HepG2 (cell line): Measurements from ENCODE around the gene STOML1. TPM values are rescaled to one million over a fixed set of nuclear protein-coding genes. Genes with fewer than 3 reads are reported as not detected.

Experiments
- ATAC-seq: fragments of 200-7000 bp; cut with Tn5 transposase; 3 replicates; pipeline ENCODE4 v1.9.1; 2020; ENCODE audit warnings: mild to moderate bottlenecking, moderate library complexity
- BruUV-seq: library from RNA; stranded (reverse); fragments of 400-500 nt; replicated peaks from 2 replicates; lab custom pipeline; 2021; lab: Mats Ljungman, UMichigan
- CTCF ChIA-PET: fragments of 300-600 bp; formaldehyde crosslinking; extraction: SDS; loops from one replicate; lab custom pipeline; 2021; ENCODE audit warnings: low total read pairs, inconsistent platforms, low intra/inter-chr PET ratio; lab: Yijun Ruan, JAX
- POLR2A ChIA-PET: fragments of 350-600 bp; sonication (Branson Sonifier 250); formaldehyde crosslinking; loops from one replicate; lab custom pipeline; 2020; ENCODE audit warnings: antibody characterized with exemption, inconsistent platforms; lab: Yijun Ruan, JAX
- DNase-seq: peaks from one replicate; pipeline ENCODE4 v3.0.0-alpha.2; 2015; ENCODE audit warnings: low spot score
- FAIRE-seq: peaks from 3 replicates; lab custom pipeline; 2011; peaks lifted over from hg19 to GRCh38; lab: Jason Lieb, UNC
- H2AFZ ChIP-seq: one replicate; pipeline ENCODE4 v1.6.1; 2011; ENCODE audit warnings: low read length, inconsistent platforms
- H3K27ac ChIP-seq: fragments of 300-600 bp; 3 replicates; pipeline ENCODE4 v1.8.0; 2011; ENCODE audit warnings: mixed run types, mild to moderate bottlenecking, mixed read lengths, low read length, inconsistent platforms; ENCODE audit not compliant: insufficient read depth; ENCODE audit errors: extremely low read length
- H3K27me3 ChIP-seq, 2 experiments: fragments of 200-600 bp in 1 of 2; 2 replicates in 1 of 2; 3 replicates in 1 of 2; pipeline versions ENCODE4 v1.6.0 to v1.8.0; 2011; ENCODE audit warnings: low read length in 2 of 2, mild to moderate bottlenecking in 2 of 2, moderate library complexity in 2 of 2, inconsistent platforms in 1 of 2; ENCODE audit not compliant: insufficient read depth in 2 of 2, control insufficient read depth in 1 of 2
- H3K36me3 ChIP-seq, 2 experiments: fragments of 200-600 bp in 1 of 2; replicated peaks in 1 of 2; 2 replicates in 1 of 2; 3 replicates in 1 of 2; pipeline versions ENCODE4 v1.5.1 to v1.8.0; 2011; ENCODE audit warnings: low read length in 2 of 2, inconsistent platforms in 1 of 2; ENCODE audit not compliant: insufficient read depth in 2 of 2, control insufficient read depth in 1 of 2
- H3K4me1 ChIP-seq: 2 replicates; pipeline ENCODE4 v1.5.1; 2012; ENCODE audit warnings: low read length, inconsistent platforms; ENCODE audit not compliant: insufficient read depth
- H3K4me2 ChIP-seq: 2 replicates; pipeline ENCODE4 v1.6.0; 2011; ENCODE audit warnings: low read depth, low read length, inconsistent platforms
- H3K4me3 ChIP-seq, 3 experiments: fragments of 200-600 bp in 1 of 3; sonication (generic), shearing (Covaris generic) in 1 of 3; replicated peaks in 1 of 3; 2 replicates each; pipeline ENCODE4 v1.5.1; 2011 to 2016; ENCODE audit warnings: low read length in 3 of 3, inconsistent platforms in 2 of 3, low read depth in 2 of 3, mild to moderate bottlenecking in 2 of 3, control low read depth in 1 of 3, mixed read lengths in 1 of 3; ENCODE audit not compliant: insufficient read depth in 1 of 3
- H3K79me2 ChIP-seq: one replicate; pipeline ENCODE4 v1.6.1; 2011; ENCODE audit warnings: low read length, inconsistent platforms; ENCODE audit not compliant: insufficient read depth
- H3K9ac ChIP-seq: 2 replicates; pipeline ENCODE4 v1.6.0; 2011; ENCODE audit warnings: mild to moderate bottlenecking, low read depth, low read length, inconsistent platforms; ENCODE audit not compliant: insufficient read depth
- H3K9me3 ChIP-seq: 2 replicates; pipeline ENCODE4 v1.5.1; 2012; ENCODE audit warnings: mild to moderate bottlenecking, low read length
- H4K20me1 ChIP-seq: 2 replicates; pipeline ENCODE4 v1.6.0; 2011; ENCODE audit warnings: inconsistent platforms, mild to moderate bottlenecking, low read length, moderate library complexity; ENCODE audit not compliant: insufficient read depth
- IKZF4 ChIP-seq: sonication (generic); formaldehyde crosslinking; IDR thresholded peaks from 2 replicates; pipeline ENCODE4 v1.5.1; 2020; ENCODE audit warnings: borderline replicate concordance, mild to moderate bottlenecking, low read depth, missing genetic modification reagents; ENCODE audit errors: not compliant biosample characterization
- KLF11 ChIP-seq: IDR thresholded peaks from 2 replicates; pipeline ENCODE4 v1.6.1; 2016; ENCODE audit warnings: missing compliant biosample characterization
- REXO4 ChIP-seq: sonication (generic); formaldehyde crosslinking; IDR thresholded peaks from 2 replicates; pipeline ENCODE4 v1.8.0; 2022; ENCODE audit warnings: missing genetic modification reagents, mild to moderate bottlenecking, borderline replicate concordance
- TEF ChIP-seq: sonication (generic); formaldehyde crosslinking; IDR thresholded peaks from 2 replicates; pipeline ENCODE4 v1.5.0; 2020; ENCODE audit warnings: missing genetic modification reagents
- ZBED4 ChIP-seq: sonication (generic); formaldehyde crosslinking; IDR thresholded peaks from 2 replicates; pipeline ENCODE4 v1.4.0; 2020; ENCODE audit warnings: missing genetic modification reagents, borderline replicate concordance
- ZBTB46 ChIP-seq: sonication (generic); formaldehyde crosslinking; IDR thresholded peaks from 2 replicates; pipeline ENCODE4 v1.4.0; 2020; ENCODE audit warnings: mild to moderate bottlenecking, missing genetic modification reagents, borderline replicate concordance
- ZNF274 ChIP-seq: sonication (generic); formaldehyde crosslinking; IDR thresholded peaks from 2 replicates; pipeline ENCODE4 v1.5.1; 2020; ENCODE audit warnings: mild to moderate bottlenecking, missing genetic modification reagents
- ZNF281 ChIP-seq: sonication (generic); formaldehyde crosslinking; IDR thresholded peaks from 2 replicates; pipeline ENCODE4 v1.4.0; 2020; ENCODE audit warnings: missing genetic modification reagents, borderline replicate concordance
- ZNF326 ChIP-seq: sonication (generic); formaldehyde crosslinking; IDR thresholded peaks from 2 replicates; pipeline ENCODE4 v1.4.0; 2020; ENCODE audit warnings: missing genetic modification reagents, borderline replicate concordance
- ZNF777 ChIP-seq: sonication (generic); formaldehyde crosslinking; IDR thresholded peaks from 2 replicates; pipeline ENCODE4 v1.4.0; 2020; ENCODE audit warnings: missing genetic modification reagents
- ZNF891 ChIP-seq: sonication (generic); formaldehyde crosslinking; IDR thresholded peaks from 2 replicates; pipeline ENCODE4 v1.5.0; 2020; ENCODE audit warnings: mild to moderate bottlenecking, missing genetic modification reagents
- WGBS: methylation state at CpG from one replicate; pipeline ENCODE4 v1.1.6; 2017; ENCODE audit warnings: low lambda C conversion rate; 5-methylcytosine and 5-hydroxymethylcytosine counted together
- in situ Hi-C: cut with HindIII; loops from 2 replicates; pipeline ENCODE4 v1.10.0; 2017; ENCODE audit warnings: low pct_unique_long_range_greater_than_20kb; ENCODE audit not compliant: extremely low pct_ligation_motif_present
- intact Hi-C: fragments of 100-400 bp; cut with micrococcal nuclease; formaldehyde crosslinking; loops from one replicate; pipeline ENCODE4 v1.10.0; 2022; ENCODE audit not compliant: unreplicated experiment
- polyA plus RNA-seq, 8 experiments: library from polyadenylated mRNA; depleted of rRNA in 3 of 8; stranded (reverse) in 7 of 8; unstranded in 1 of 8; fragments of >200 nt; fragmentation: Illumina TruSeq in 4 of 8; extraction: Trizol in 4 of 8; gene quantifications; 2 replicates each; pipeline versions ENCODE4 v1.2.1 to v1.2.3, GENCODE V29; 2011 to 2016; ENCODE audit warnings: low read depth in 4 of 8, missing spikeins in 1 of 8, mixed read lengths in 1 of 8; ENCODE audit not compliant: insufficient read depth in 1 of 8
- total RNA-seq, 5 experiments: library from RNA; depleted of rRNA; stranded (reverse); fragments of >200 nt; fragmentation: Illumina TruSeq; extraction: Trizol; gene quantifications; 2 replicates each; pipeline ENCODE4 v1.2.3, GENCODE V29; 2016; ENCODE audit warnings: low read depth in 1 of 5

Gene STOML1
- total and polyA plus RNA-seq, 2 of the 13 experiments (the other 11 are each of a cell fraction or from before 2014, with no cell fraction given) = 3.5 to 3.7 TPM

- intact Hi-C loops = no loop called here
- H3K79me2 ChIP-seq = peaks cover 12% of the 10 kb centered on the region
- ATAC-seq = peak; percentile 15
- no peaks in the 10 kb centered on the region for H3K9me3 ChIP-seq
- WGBS = 6% methylated on average over 14 of the region's 18 CpGs
- H3K36me3 ChIP-seq = peaks cover 1 to 12% of the 10 kb centered on the region in 2 experiments; a peak in 3 of 5 replicates
- peaks cover 47% of the 10 kb centered on the region for H3K4me1 ChIP-seq
- ChIA-PET CTCF (no interaction called here), POLR2A (interaction anchor here (0.6 to 1.7 kb wide), 5 partner anchors 22 to 1158 kb away, joined by 3 to 6 read pairs (median 4); no protein-coding TSS in a partner anchor)
- H3K4me3 ChIP-seq = peak overlapping the region; percentile 91 to 97 (median 94)
- no peak for DNase-seq
- no peaks in the 10 kb centered on the region for H4K20me1 ChIP-seq
- H3K9ac ChIP-seq = peak overlapping the region; percentile 78
- H2AFZ ChIP-seq = no peak overlapping the region
- peak overlapping the region; percentile 56 for H3K27ac ChIP-seq
- FAIRE-seq = no peak
- no peaks in the 10 kb centered on the region; a peak in 1 of 5 replicates for H3K27me3 ChIP-seq
- in situ Hi-C loops = no loop called here
- H3K4me2 ChIP-seq = peak overlapping the region; percentile 82
- TSS peak; percentile 76 for BruUV-seq
- TF ChIP-seq ZNF281 (no peak), ZNF777 (CRISPR knock-in tag) (no peak), ZBED4 (CRISPR knock-in tag) (no peak), TEF (CRISPR knock-in tag) (no peak), KLF11 (CRISPR knock-in tag) (no peak), ZNF326 (CRISPR knock-in tag) (no peak), IKZF4 (CRISPR knock-in tag) (no peak), ZBTB46 (CRISPR knock-in tag) (no peak), ZNF274 (CRISPR knock-in tag) (no peak), REXO4 (CRISPR knock-in tag) (no peak), ZNF891 (no peak)
Observed at GRCh38 chr15:73994912-73995622, 3.0 kb upstream of the STOML1 start.
